Natural killer cell treated with Interleukin-12 subunit alpha and Interleukin-12 subunit beta and Interleukin-15 and Interleukin-18, amount 100 ng/mL, for 72 hours (primary cell): ENCODE data around the gene STYX. TPM values are rescaled to one million over a fixed set of nuclear protein-coding genes. Genes with fewer than 3 reads are reported as not detected.

Experiments
- ATAC-seq, 2 donors: fragments of 150-1000 bp; cut with Tn5 transposase in 1 of 2; sonication (Bioruptor Pico), chemical (Tn5 transposase) in 1 of 2; 2 replicates each; pipeline ENCODE4 v1.10.0; 2021
- DNase-seq: peaks from one replicate; pipeline ENCODE4 v3.0.0; 2022; ENCODE audit warnings: low spot score
- H3K27ac Mint-ChIP-seq, 2 donors: 1 replicate in 1 of 2; 2 replicates in 1 of 2; pipeline ENCODE4 v1.8.0; 2022; ENCODE audit warnings: mixed read lengths in 2 of 2, mild to moderate bottlenecking in 1 of 2, moderate library complexity in 1 of 2
- H3K27me3 Mint-ChIP-seq, 2 donors: 1 replicate in 1 of 2; 2 replicates in 1 of 2; pipeline ENCODE4 v1.8.0; 2022; ENCODE audit warnings: mixed read lengths in 2 of 2
- H3K36me3 Mint-ChIP-seq: one replicate; pipeline ENCODE4 v1.8.0; 2022; ENCODE audit warnings: mixed read lengths
- H3K4me1 Mint-ChIP-seq, 2 donors: 1 replicate in 1 of 2; 2 replicates in 1 of 2; pipeline ENCODE4 v1.8.0; 2022; ENCODE audit warnings: low read depth in 2 of 2, mixed read lengths in 2 of 2, mild to moderate bottlenecking in 1 of 2
- H3K4me3 Mint-ChIP-seq: one replicate; pipeline ENCODE4 v1.8.0; 2022; ENCODE audit warnings: mixed read lengths
- H3K9me3 Mint-ChIP-seq: 2 replicates; pipeline ENCODE4 v1.8.0; 2022; ENCODE audit warnings: mixed read lengths
- total RNA-seq, 2 donors: library from RNA; stranded (reverse); gene quantifications; one replicate each; pipeline ENCODE4 v1.2.3, GENCODE V29; 2022

STYX gene
- total RNA-seq, 2 donors from 2014 or later: 11.9 to 13.2 TPM

DNA sequence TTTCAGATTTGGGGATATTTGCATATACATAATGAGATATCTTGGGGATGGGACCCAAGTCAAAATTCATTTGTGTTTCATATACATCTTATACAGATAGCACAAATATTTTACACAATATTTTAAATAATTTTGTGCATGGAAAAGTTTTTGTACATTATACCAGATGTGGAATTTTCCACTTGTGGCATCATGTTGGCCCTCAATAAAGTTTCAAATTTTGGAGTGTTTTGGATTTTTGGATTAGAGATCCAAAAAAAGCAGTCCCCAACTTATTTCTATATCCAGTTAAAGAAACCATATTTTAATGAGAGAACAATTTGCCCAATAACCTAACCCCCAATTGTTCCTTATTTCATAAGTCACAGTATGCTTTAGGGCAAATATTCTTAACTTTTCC is 56.9 kb downstream of the STYX start:
- no peak for ATAC-seq
- Mint-ChIP-seq H3K4me3 (no peak overlapping the region), H3K9me3 (no peaks in the 10 kb centered on the region), H3K27me3 (no peaks in the 10 kb centered on the region), H3K4me1 (peaks cover 23 to 34% of the 10 kb centered on the region in 2 donors), H3K27ac (no peak overlapping the region), H3K36me3 (peaks cover 8% of the 10 kb centered on the region)
- DNase-seq: no peak

DNA sequence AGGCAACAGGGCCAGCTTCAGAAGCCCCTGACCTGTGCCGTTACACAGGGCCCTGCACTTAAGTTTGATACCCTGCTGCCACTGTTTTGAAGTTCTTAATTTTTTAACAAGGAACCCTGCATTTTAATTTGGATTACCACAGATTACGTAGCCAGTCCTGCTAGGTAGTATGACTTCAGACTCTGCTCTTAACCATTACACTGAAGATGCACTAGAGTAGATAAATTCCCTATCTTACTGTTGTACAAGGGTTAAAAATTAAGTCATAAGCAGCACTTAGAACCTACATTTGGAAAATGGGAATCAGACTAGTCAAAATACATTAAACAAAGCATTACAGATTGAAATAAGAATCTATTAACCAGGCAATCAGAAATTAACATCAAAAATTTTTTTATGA is 59.2 kb downstream of the STYX start:
- Mint-ChIP-seq H3K27ac (peak overlapping the region in 1 of 2 donors; percentile 88), H3K9me3 (no peaks in the 10 kb centered on the region), H3K4me1 (peaks cover 30 to 42% of the 10 kb centered on the region in 2 donors), H3K4me3 (peak overlapping the region; percentile 94), H3K36me3 (peaks cover 8% of the 10 kb centered on the region), H3K27me3 (no peaks in the 10 kb centered on the region)
- DNase-seq (no peak), ATAC-seq (no peak)

DNA sequence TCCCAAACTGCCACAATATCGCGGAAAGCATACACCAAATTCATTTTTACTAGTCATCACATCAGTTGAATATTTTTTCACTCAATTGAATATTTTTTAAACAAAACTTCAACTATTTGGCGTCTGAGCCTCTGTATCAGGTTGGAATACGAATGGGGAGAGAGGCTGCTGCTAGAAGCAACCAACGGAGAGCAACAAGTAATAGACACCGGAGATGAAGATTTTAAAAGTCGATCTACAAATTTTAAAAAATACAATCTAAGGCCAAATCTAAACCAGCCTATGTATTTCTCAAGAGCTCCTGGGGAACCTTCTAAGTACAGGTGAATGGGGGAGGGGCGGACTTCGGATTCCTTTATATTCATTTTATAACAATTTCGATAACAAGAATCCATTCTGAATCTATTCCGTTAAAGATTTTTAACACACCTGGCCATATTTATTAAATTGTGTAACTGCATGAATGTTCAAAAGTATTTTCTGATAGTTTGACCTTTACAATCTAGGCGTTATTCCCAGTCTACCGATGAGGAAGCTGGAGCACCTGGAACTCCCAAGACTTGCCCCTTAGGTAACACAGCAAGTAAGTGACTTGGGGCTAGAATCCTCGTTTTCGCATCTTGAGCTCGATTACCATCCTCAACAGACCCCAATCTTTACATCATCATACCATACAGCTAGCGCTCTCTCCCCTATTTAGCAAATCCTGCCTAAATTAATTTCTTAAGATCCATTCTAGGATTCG is 60.2 kb downstream of the STYX start:
- Mint-ChIP-seq H3K4me1 (peaks cover 30 to 42% of the 10 kb centered on the region in 2 donors), H3K9me3 (no peaks in the 10 kb centered on the region), H3K27me3 (no peaks in the 10 kb centered on the region), H3K27ac (peak overlapping the region; percentile 75 to 88), H3K36me3 (peaks cover 8% of the 10 kb centered on the region), H3K4me3 (peak overlapping the region; percentile 94)
- no peak for DNase-seq
- no peak for ATAC-seq

DNA sequence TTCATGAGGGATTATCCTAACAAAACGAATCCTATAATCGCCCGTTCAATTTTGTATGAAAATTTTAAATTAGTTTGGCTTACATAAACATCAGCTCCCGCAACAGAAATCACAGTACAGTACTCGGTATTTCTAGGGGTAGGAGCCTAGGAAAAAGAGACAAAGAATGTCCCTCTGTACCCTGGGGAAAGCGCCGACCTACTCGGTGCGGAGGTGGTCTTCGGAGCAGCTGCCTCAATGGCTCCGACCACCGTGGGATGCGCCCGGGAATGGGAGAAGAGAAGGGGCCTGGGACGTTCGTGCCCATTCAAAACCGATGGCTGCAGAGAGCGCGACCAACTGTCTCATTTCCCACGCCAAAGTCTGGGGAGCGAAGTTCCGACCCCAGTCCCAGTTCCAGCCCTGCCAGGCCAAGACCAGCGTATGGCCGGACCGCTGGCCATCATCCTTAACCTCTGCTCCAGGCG is 60.8 kb downstream of the STYX start:
- H3K27ac Mint-ChIP-seq: peak overlapping the region; percentile 75 to 88
- H3K36me3 Mint-ChIP-seq: peaks cover 8% of the 10 kb centered on the region
- no peak for ATAC-seq
- no peaks in the 10 kb centered on the region for H3K27me3 Mint-ChIP-seq
- no peaks in the 10 kb centered on the region for H3K9me3 Mint-ChIP-seq
- DNase-seq: no peak
- H3K4me1 Mint-ChIP-seq: peaks cover 30 to 42% of the 10 kb centered on the region in 2 donors
- H3K4me3 Mint-ChIP-seq: peak overlapping the region; percentile 94

DNA sequence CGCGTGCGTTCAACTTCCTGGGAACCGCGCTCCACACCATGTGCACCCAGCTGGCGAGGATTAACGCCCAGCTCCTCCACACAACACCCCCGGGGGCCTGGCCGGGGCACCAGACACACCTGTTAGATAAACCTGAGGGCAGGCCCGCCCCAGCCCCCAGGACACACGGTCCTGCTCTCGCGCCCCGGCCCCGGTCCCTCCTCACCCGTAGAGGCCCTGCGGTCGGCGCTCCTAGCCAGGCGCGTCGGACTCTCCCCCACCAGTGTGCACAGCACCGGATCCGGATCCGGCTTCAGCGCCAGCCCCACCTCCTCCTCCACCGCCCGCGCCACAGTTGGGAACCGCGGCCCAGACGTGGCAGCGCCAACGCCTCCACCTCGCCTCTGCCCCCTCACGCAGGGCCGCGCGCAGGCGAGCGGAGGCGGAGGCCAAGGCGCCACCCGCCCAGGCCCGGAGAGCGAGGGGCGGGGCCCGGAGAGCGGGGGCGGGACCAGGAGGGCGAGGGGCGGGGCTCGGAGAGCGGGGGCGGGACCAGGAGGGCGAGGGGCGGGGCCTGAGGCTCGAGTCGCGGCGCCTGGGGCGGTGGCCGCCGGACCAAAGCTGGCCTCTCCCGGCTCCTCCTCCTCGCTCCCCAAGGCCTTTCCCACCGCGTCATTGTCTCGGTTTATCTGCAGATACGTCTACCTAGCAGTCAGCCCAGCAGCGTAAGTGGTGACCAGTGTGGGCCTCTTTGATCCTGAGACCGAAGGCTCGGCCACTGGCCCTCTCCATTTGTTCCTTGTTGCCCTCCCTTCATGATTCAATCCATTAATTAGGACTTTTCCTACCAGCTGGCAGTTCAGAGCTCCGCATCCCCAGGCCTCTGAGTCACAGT is 61.5 kb downstream of the STYX start, which contains the start of gene GNPNAT1:
Gene GNPNAT1 (minus strand): TSS at position 385 of the 874 bp plus-strand sequence. CDS start 6,957 bp downstream, outside the sequence.
- DNase-seq: peak; percentile 98
- ATAC-seq: peak; percentile 99
- no peaks in the 10 kb centered on the region for H3K27me3 Mint-ChIP-seq
- H3K4me1 Mint-ChIP-seq: peaks cover 30 to 42% of the 10 kb centered on the region in 2 donors
- H3K27ac Mint-ChIP-seq: peak within 1 kb of the TSS; percentile 75 to 88
- peaks cover 8% of the 10 kb centered on the region for H3K36me3 Mint-ChIP-seq
- peak within 1 kb of the TSS; percentile 94 for H3K4me3 Mint-ChIP-seq
- H3K9me3 Mint-ChIP-seq: no peaks in the 10 kb centered on the region

DNA sequence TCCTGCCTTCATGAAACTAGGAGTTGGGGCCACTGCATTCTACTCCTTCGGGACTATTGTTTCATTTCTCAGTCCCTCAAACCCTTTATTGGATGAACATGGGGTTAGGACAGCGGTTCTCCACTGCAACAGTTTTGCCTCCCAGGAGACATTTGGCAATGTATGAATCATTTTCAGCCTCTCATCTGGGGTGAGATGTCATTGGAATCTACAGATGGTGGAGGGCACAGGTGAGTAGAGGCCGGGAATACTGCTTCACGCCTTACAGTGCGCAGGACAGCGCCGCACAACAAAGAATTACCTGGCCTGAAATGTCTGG is 62.1 kb downstream of the STYX start:
- H3K9me3 Mint-ChIP-seq: no peaks in the 10 kb centered on the region
- H3K27me3 Mint-ChIP-seq: no peaks in the 10 kb centered on the region
- peak overlapping the region; percentile 75 to 88 for H3K27ac Mint-ChIP-seq
- peaks cover 29 to 40% of the 10 kb centered on the region in 2 donors for H3K4me1 Mint-ChIP-seq
- H3K36me3 Mint-ChIP-seq: peaks cover 7% of the 10 kb centered on the region
- H3K4me3 Mint-ChIP-seq: peak overlapping the region; percentile 94
- ATAC-seq (no peak), DNase-seq (no peak)

DNA sequence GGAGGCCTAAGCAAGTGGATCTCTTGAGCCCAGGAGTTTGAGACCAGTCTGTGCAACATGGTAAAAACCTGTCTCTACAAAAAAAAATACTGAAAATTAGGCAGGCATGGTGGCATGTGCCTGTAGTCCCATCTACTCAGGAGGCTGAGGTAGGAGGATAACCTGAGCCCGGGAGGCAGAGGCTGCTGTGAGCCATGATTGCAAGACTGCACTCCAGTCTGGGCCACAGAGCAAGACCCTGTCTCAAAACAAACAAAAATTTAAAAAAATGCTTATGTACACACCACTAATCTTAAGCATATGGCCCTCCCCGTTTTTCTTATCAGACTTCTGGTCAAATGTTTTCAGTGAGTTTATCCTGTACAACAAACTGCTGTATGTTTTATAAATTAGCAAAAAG is 63.1 kb downstream of the STYX start:
- Mint-ChIP-seq H3K4me1 (peaks cover 30 to 36% of the 10 kb centered on the region in 2 donors), H3K4me3 (no peak overlapping the region), H3K27ac (no peak overlapping the region), H3K27me3 (no peaks in the 10 kb centered on the region), H3K9me3 (no peaks in the 10 kb centered on the region), H3K36me3 (peaks cover 4% of the 10 kb centered on the region)
- ATAC-seq (no peak), DNase-seq (no peak)

DNA sequence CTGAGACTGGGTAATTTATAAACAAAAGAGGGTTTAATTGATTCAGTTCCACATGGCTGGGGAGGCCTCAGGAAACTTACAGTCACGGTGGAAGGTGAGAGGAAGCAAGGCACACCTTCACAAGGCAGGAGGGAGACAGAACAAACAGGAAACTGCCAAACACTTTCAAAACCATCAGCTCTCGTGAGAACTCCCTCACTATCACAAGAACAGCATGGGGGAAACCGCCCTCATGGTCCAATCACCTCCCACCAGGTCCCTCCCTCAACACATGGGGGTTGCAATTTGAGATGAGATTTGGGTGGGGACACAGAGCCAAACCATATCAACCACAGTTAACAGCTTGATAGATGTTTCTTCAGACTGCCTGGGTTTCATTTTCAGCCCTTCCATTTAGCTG is 67.7 kb downstream of the STYX start:
- no peak for DNase-seq
- no peak for ATAC-seq
- peaks cover 14 to 26% of the 10 kb centered on the region in 2 donors for H3K4me1 Mint-ChIP-seq
- no peak overlapping the region for H3K4me3 Mint-ChIP-seq
- no peaks in the 10 kb centered on the region for H3K27me3 Mint-ChIP-seq
- H3K9me3 Mint-ChIP-seq: no peaks in the 10 kb centered on the region
- H3K36me3 Mint-ChIP-seq: no peaks in the 10 kb centered on the region
- H3K27ac Mint-ChIP-seq: no peak overlapping the region

DNA sequence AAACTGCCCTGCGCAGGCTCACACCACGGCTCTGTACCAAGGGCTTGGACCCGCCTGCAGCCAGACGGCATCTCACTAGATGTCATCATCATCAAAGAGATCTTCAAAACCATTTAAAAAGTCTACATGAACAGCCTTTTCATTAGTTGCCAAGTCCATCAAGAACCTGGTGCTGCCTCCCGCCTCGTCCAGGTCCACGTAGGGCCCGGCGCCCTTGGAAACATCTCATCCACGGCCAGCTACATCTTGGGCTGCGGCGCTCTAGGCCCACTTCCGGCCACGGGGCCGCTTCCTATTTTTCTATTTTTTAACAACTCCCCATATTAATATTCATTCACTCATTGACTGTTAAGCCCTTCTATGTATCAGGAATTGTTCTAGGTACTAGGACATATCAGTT is 68.9 kb downstream of the STYX start:
- no peak overlapping the region for H3K4me3 Mint-ChIP-seq
- no peaks in the 10 kb centered on the region for H3K36me3 Mint-ChIP-seq
- DNase-seq (no peak), ATAC-seq (no peak)
- no peaks in the 10 kb centered on the region for H3K9me3 Mint-ChIP-seq
- H3K4me1 Mint-ChIP-seq: peaks cover 13 to 26% of the 10 kb centered on the region in 2 donors
- peak overlapping the region; percentile 46 to 76 for H3K27ac Mint-ChIP-seq
- H3K27me3 Mint-ChIP-seq: no peaks in the 10 kb centered on the region

DNA sequence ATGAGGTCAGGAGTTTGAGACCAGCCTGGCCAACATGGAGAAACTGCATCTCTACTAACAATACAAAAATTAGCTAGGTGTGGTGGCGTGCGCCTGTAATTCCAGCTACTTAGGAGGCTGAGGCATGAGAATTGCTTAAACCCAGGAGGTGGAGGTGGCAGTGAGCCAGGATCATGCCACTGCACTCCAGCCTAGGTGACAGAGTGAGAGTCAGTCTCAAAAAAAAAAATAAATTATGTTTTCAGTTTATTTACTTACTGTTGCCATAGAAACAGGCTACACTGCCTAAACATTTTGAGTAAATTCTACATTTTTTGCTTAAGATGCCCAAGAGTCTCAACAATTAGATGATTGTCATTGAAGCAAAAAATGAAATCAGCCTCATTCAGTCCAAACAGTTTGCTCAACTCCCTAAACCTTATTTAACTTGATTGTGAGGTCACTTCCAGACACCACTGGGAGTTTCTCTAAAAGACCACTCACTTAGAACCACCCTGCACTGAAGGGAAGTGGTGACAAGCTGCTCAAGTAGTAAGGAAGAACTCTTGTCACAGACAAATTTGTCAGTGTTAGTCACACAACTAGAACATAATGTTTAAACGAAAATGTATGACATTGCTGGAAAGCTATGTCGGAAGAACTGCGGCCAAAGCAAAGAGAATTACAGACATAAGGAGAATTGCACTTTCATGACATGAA is 71.2 kb downstream of the STYX start:
- Mint-ChIP-seq H3K27ac (peak overlapping the region; percentile 29 to 61), H3K4me1 (peaks cover 13 to 27% of the 10 kb centered on the region in 2 donors), H3K36me3 (no peaks in the 10 kb centered on the region), H3K9me3 (no peaks in the 10 kb centered on the region), H3K27me3 (no peaks in the 10 kb centered on the region), H3K4me3 (peak overlapping the region; percentile 50)
- ATAC-seq: peak; percentile 86 to 90
- DNase-seq: no peak

DNA sequence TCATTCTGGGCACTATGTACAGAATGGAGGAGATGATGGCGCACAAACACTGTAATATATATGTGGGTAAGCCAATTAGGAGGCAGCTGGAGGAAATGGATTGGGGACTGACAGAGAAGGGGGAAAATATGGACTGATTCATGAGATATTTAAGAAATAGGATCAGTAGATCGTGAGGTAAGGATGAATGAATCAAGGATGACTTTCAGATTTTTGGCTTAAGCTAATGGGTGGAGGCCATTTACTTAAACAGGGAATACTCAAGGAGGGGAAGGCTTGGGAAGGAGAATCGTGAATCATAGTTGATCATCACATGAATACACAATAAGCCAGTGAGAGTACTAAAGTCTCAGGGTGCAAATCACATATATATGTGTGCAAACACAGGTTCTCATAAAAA is 72.6 kb downstream of the STYX start:
- peaks cover 13 to 27% of the 10 kb centered on the region in 2 donors for H3K4me1 Mint-ChIP-seq
- DNase-seq (no peak), ATAC-seq (no peak)
- no peak overlapping the region for H3K4me3 Mint-ChIP-seq
- no peaks in the 10 kb centered on the region for H3K27me3 Mint-ChIP-seq
- H3K27ac Mint-ChIP-seq: peak overlapping the region; percentile 29 to 61
- no peaks in the 10 kb centered on the region for H3K9me3 Mint-ChIP-seq
- H3K36me3 Mint-ChIP-seq: no peaks in the 10 kb centered on the region

DNA sequence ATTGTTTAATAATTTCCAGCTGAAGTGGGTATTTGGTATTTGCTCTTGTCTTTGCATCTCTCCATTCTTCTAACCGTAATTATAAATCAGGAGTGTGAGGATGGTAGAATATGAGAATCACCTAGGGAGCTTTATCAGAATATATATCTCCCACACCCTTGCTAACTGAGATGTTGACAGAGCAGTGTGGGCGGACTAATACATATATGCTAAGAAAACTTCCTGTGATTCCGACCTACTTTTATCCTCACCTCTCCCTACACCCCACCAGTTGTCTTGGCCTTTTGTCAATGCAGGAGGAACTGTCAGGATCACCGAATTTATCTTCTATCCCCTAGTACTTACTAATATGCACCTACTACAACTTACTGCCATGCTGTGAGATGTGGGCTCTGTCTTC is 76.1 kb downstream of the STYX start:
- H3K4me1 Mint-ChIP-seq: peaks cover 6 to 11% of the 10 kb centered on the region in 2 donors
- ATAC-seq (no peak), DNase-seq (no peak)
- no peaks in the 10 kb centered on the region for H3K27me3 Mint-ChIP-seq
- no peaks in the 10 kb centered on the region for H3K36me3 Mint-ChIP-seq
- H3K9me3 Mint-ChIP-seq: no peaks in the 10 kb centered on the region
- no peak overlapping the region for H3K4me3 Mint-ChIP-seq
- H3K27ac Mint-ChIP-seq: no peak overlapping the region

DNA sequence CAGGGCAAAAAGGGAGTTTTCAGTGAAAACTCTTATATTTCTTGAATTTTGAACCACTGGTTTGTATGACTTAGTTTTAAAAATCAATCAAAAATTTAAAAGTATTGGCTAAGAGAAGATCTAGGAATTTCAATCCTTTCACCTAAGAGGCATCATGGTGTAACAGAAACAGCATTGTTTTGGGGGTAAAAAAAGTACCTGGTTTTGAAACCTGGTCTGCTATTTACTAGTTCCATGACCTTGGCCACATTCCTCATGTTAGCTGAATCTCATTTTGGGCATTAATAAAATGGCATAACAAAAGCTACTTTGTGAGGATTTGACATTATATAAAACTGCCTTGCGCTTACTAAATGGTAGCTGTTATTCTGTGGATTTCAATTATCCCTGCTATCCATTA is 78.1 kb downstream of the STYX start:
- peaks cover 0 to 2% of the 10 kb centered on the region in 2 donors for H3K4me1 Mint-ChIP-seq
- no peak overlapping the region for H3K4me3 Mint-ChIP-seq
- DNase-seq (no peak), ATAC-seq (no peak)
- H3K9me3 Mint-ChIP-seq: no peaks in the 10 kb centered on the region
- H3K27ac Mint-ChIP-seq: no peak overlapping the region
- H3K36me3 Mint-ChIP-seq: no peaks in the 10 kb centered on the region
- no peaks in the 10 kb centered on the region for H3K27me3 Mint-ChIP-seq
